Breast epithelium (tissue), 4 donors: ENCODE measurements around the gene OPCML. TPM values are rescaled to one million over a fixed set of nuclear protein-coding genes. Genes with fewer than 3 reads are reported as not detected.

Experiments
- DNase-seq, 2 donors: peaks; one replicate each; pipeline ENCODE4 v3.0.0-alpha.2; 2019; ENCODE audit warnings: low spot score in 2 of 2
- H3K27ac ChIP-seq, 2 donors: fragments of 200-600 bp; sonication (generic) in 1 of 2; one replicate each; pipeline ENCODE4 v1.5.1; 2016 to 2019; ENCODE audit warnings: mild to moderate bottlenecking in 1 of 2
- H3K27me3 ChIP-seq, 2 donors: fragments of 200-600 bp; sonication (generic) in 1 of 2; one replicate each; pipeline versions ENCODE4 v1.5.1 to v1.6.0; 2017 to 2019; ENCODE audit warnings: control low read depth in 1 of 2, mild to moderate bottlenecking in 1 of 2
- H3K36me3 ChIP-seq: fragments of 200-600 bp; one replicate; pipeline ENCODE4 v1.5.1; 2019
- H3K4me1 ChIP-seq, 2 donors: fragments of 200-600 bp; sonication (generic); one replicate each; pipeline ENCODE4 v1.5.1; 2016 to 2019; ENCODE audit warnings: control low read depth in 1 of 2
- H3K4me3 ChIP-seq, 3 donors: fragments of 200-600 bp; sonication (generic); 1 replicate in 2 of 3; 2 replicates in 1 of 3; pipeline ENCODE4 v1.5.1; 2016 to 2019; ENCODE audit warnings: mild to moderate bottlenecking in 3 of 3, moderate library complexity in 2 of 3
- H3K9me3 ChIP-seq, 2 donors: fragments of 200-600 bp; sonication (generic) in 1 of 2; one replicate each; pipeline ENCODE4 v1.5.1; 2016 to 2019; ENCODE audit warnings: control low read depth in 1 of 2
- CTCF ChIP-seq, 3 donors: fragments of 450-650 bp; IDR thresholded peaks; one replicate each; pipeline ENCODE4 v1.5.1; 2016 to 2017; ENCODE audit warnings: antibody characterized with exemption in 3 of 3, mild to moderate bottlenecking in 3 of 3, moderate library complexity in 3 of 3
- POLR2A ChIP-seq: fragments of 450-650 bp; IDR thresholded peaks from one replicate; pipeline ENCODE4 v1.6.1; 2016; ENCODE audit warnings: antibody characterized with exemption, mild to moderate bottlenecking, moderate library complexity
- POLR2AphosphoS5 ChIP-seq, 3 donors: sonication (generic); formaldehyde crosslinking; IDR thresholded peaks; one replicate each; pipeline ENCODE4 v1.6.1; 2017; ENCODE audit warnings: antibody characterized with exemption in 3 of 3
- intact Hi-C: fragments of 100-400 bp; cut with DNase I; formaldehyde crosslinking; loops from one replicate; pipeline ENCODE4 v1.15.1; 2023; ENCODE audit warnings: low total_unique reads
- total RNA-seq, 3 donors: library from RNA; depleted of rRNA; stranded (reverse); fragments of >200 nt; gene quantifications; one replicate each; pipeline ENCODE4 v1.1.0, GENCODE V29; 2016

The OPCML gene
- total RNA-seq, 3 donors from 2014 or later: not detected

- TF ChIP-seq CTCF (IDR thresholded peaks at IDR 0.05) (no peak), POLR2AphosphoS5 (IDR thresholded peaks at IDR 0.05) (no peak), POLR2A (no peak)
- no peak overlapping the region for H3K27ac ChIP-seq
- peaks cover 0 to 8% of the 10 kb centered on the region in 2 donors for H3K27me3 ChIP-seq
- H3K36me3 ChIP-seq: no peaks in the 10 kb centered on the region
- no peak overlapping the region for H3K4me3 ChIP-seq
- DNase-seq: no peak
- intact Hi-C loops: no loop called here
- H3K9me3 ChIP-seq: no peaks in the 10 kb centered on the region
- H3K4me1 ChIP-seq: no peaks in the 10 kb centered on the region
Measured at GRCh38 chr11:133011604-133012003, 520.7 kb downstream of the OPCML start.

DNA sequence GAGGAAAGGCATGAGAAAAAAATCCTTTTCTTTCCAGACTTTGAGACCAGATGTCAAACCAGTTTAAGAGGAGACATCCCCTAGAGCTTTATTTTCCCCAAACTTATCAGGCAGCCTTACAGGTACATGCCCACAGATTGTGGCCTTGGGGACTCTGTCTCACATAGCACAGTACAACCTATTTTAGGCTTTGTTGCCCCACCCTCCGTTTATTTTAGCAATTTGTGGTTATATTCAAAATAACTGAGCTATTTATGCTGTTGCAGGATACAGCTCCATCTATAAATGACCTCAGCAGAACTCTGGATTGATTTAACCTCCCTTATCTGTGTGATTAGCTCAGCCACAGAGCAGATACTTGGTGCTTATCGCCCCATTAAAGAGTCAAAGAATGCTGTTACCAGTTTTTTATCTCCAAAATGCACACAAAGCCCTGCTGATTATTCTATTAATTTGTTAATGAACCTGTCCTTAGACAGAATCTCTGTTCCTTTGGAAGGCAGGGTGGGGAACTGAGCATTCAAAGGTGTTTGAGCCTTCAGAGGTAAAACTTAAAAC, 525.2 kb downstream of the OPCML start:
- Histone ChIP-seq H3K4me3 (no peak overlapping the region), H3K27me3 (peaks cover 0 to 8% of the 10 kb centered on the region in 2 donors), H3K36me3 (no peaks in the 10 kb centered on the region), H3K9me3 (peaks cover 0 to 6% of the 10 kb centered on the region in 2 donors), H3K4me1 (no peaks in the 10 kb centered on the region), H3K27ac (no peak overlapping the region)
- intact Hi-C loops: no loop called here
- no peak for DNase-seq
- no peak for TF ChIP-seq POLR2A

- no peaks in the 10 kb centered on the region for H3K36me3 ChIP-seq
- H3K27ac ChIP-seq: no peak overlapping the region
- intact Hi-C loops: no loop called here
- H3K4me3 ChIP-seq: no peak overlapping the region
- DNase-seq: no peak
- H3K27me3 ChIP-seq: no peaks in the 10 kb centered on the region
- peaks cover 0 to 6% of the 10 kb centered on the region in 2 donors for H3K9me3 ChIP-seq
- no peaks in the 10 kb centered on the region for H3K4me1 ChIP-seq
- TF ChIP-seq POLR2AphosphoS5 (IDR thresholded peaks at IDR 0.05) (no peak), POLR2A (no peak), CTCF (IDR thresholded peaks at IDR 0.05) (no peak)
Measured at GRCh38 chr11:133004369-133004768, 527.9 kb downstream of the OPCML start.

DNA sequence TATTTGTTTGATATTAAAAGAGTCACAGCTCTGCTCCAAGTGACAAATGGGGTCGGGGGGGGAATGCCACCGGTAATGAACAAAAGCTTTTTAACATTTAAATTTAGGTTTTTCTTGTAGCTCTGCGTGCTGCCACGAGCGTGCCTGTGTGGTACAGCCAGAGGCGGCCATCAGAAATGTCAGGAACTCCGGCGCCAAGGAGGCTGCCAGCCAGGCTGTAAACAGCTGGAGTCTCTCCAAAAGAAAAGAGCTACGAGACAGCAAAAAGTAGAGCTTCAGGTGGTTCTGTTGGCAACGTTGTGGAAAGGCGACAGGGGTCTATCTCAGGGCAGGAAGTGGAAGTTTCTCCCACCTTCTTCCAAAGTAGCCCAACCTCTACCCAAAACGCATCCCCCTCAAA, 532.8 kb downstream of the OPCML start:
- intact Hi-C loops: no loop called here
- TF ChIP-seq CTCF (IDR thresholded peaks at IDR 0.05) (no peak), POLR2A (no peak), POLR2AphosphoS5 (IDR thresholded peaks at IDR 0.05) (no peak)
- peaks cover 0 to 14% of the 10 kb centered on the region in 2 donors for H3K27me3 ChIP-seq
- no peak overlapping the region for H3K27ac ChIP-seq
- no peaks in the 10 kb centered on the region for H3K4me1 ChIP-seq
- no peak overlapping the region for H3K4me3 ChIP-seq
- no peaks in the 10 kb centered on the region for H3K36me3 ChIP-seq
- no peak for DNase-seq
- H3K9me3 ChIP-seq: no peaks in the 10 kb centered on the region

DNA sequence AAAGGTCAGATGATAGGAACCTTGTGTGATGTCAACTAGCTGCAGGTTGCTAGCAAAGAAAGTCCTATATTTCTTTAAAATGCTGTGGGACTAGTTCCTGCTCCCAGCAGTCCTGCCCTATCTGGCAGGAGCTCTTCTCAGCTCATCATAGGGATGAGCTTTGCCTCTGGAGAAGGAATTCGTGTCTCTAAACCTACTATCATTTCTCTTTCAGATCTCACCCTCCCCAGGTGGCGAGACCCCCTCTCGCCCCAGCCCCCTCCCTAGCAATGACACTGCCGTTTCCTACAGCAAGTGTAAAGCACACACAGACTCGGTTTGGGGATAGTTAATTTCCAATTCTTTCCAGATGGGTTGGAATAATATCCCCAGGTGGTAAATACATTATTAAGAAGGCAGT, 533.3 kb downstream of the OPCML start:
- peaks cover 0 to 1% of the 10 kb centered on the region in 2 donors for H3K4me1 ChIP-seq
- no peak overlapping the region for H3K4me3 ChIP-seq
- H3K36me3 ChIP-seq: no peaks in the 10 kb centered on the region
- no peaks in the 10 kb centered on the region for H3K9me3 ChIP-seq
- intact Hi-C loops: no loop called here
- DNase-seq: no peak
- TF ChIP-seq CTCF (IDR thresholded peaks at IDR 0.05) (no peak), POLR2AphosphoS5 (IDR thresholded peaks at IDR 0.05) (no peak), POLR2A (no peak)
- peaks cover 0 to 19% of the 10 kb centered on the region in 2 donors for H3K27me3 ChIP-seq
- no peak overlapping the region for H3K27ac ChIP-seq

GRCh38 chr11:132997396-132997795, 534.9 kb downstream of the OPCML start:
- Histone ChIP-seq H3K27me3 (peaks cover 0 to 35% of the 10 kb centered on the region in 2 donors), H3K27ac (no peak overlapping the region), H3K4me1 (peaks cover 0 to 4% of the 10 kb centered on the region in 2 donors), H3K4me3 (no peak overlapping the region), H3K9me3 (no peaks in the 10 kb centered on the region), H3K36me3 (no peaks in the 10 kb centered on the region)
- DNase-seq: no peak
- TF ChIP-seq POLR2A: no peak
- TF ChIP-seq POLR2AphosphoS5 (IDR thresholded peaks at IDR 0.05): no peak
- TF ChIP-seq CTCF (IDR thresholded peaks at IDR 0.05): no peak
- intact Hi-C loops: no loop called here
